Activated T-helper 1 cell treated with anti-CD3 and anti-CD28 coated beads, Interleukin-12 subunit alpha, Interleukin-12 subunit beta, Interleukin-2, Interleukin-4 antibody, amounts not matched to agents 30 ng/mL and 10 ng/mL and 1 ng/mL, durations not matched to agents 14 hours and 24 hours and 36 hours (primary cell): ENCODE results near the gene PPT1. TPM values are rescaled to one million over a fixed set of nuclear protein-coding genes. Genes with fewer than 3 reads are reported as not detected.

Source experiments
- DNase-seq: peaks from one replicate; pipeline ENCODE4 v3.0.0; 2021; ENCODE audit warnings: low spot score
- H3K27ac Mint-ChIP-seq: one replicate; pipeline ENCODE4 v1.8.0; 2021; ENCODE audit warnings: mild to moderate bottlenecking, mixed read lengths
- H3K27me3 Mint-ChIP-seq: one replicate; pipeline ENCODE4 v1.8.0; 2022; ENCODE audit warnings: mild to moderate bottlenecking, moderate library complexity, mixed read lengths; ENCODE audit not compliant: insufficient read depth
- H3K36me3 Mint-ChIP-seq: one replicate; pipeline ENCODE4 v1.8.0; 2021; ENCODE audit warnings: low read depth, mixed read lengths
- H3K4me1 Mint-ChIP-seq: one replicate; pipeline ENCODE4 v1.8.0; 2021; ENCODE audit warnings: low read depth, mixed read lengths
- H3K4me3 Mint-ChIP-seq: one replicate; pipeline ENCODE4 v1.8.0; 2021; ENCODE audit warnings: mild to moderate bottlenecking, moderate library complexity, mixed read lengths
- H3K9me3 Mint-ChIP-seq: one replicate; pipeline ENCODE4 v1.8.0; 2021; ENCODE audit warnings: mixed read lengths
- intact Hi-C: fragments of 100-400 bp; cut with micrococcal nuclease; formaldehyde crosslinking; loops from one replicate; pipeline ENCODE4 v1.15.1; 2024
- total RNA-seq: library from RNA; stranded (reverse); gene quantifications from 2 replicates; pipeline ENCODE4 v1.2.3, GENCODE V29; 2022

The PPT1 gene
- total RNA-seq, 1 donor from 2014 or later = 110 TPM

DNA sequence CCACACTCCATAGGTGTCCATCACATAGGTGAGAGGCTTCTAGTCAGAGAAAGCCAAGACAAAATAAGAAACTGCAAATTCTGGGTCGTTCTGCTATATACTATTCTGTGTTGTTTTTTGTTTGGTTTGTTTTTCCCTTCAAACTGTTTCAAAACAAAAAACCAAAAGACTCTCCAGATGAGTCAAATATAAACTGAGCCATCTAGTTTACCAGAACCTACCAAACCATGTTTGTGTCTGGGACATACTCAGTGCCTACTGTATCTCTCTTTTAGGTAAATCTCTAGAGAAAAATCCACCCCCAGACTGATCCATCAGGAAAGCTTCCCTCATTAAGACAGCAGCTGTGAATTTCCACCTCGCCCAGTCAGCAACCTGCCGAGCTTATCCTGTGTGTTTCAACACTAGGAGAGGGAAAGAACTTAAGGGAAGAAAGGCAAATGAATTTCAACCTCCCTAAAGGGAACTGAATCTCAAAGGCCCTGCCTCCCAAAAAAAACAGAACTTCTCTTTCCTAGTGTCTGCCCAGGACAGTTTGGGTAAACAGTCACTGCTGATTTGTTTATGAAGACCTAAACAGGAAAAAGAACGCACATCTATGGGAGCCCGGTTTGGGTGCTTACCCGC lies 17.2 kb downstream of the PPT1 start:
- H3K4me1 Mint-ChIP-seq = peaks cover 12% of the 10 kb centered on the region
- intact Hi-C loops = loop anchor here (2.0 to 5.0 kb wide), 3 partner anchors 17 to 325 kb away; partner anchors contain the start of gene PPT1
- peak overlapping the region; percentile 71 for H3K27ac Mint-ChIP-seq
- H3K27me3 Mint-ChIP-seq = no peaks in the 10 kb centered on the region
- H3K4me3 Mint-ChIP-seq = no peak overlapping the region
- no peak for DNase-seq
- no peaks in the 10 kb centered on the region for H3K9me3 Mint-ChIP-seq
- peaks cover 37% of the 10 kb centered on the region for H3K36me3 Mint-ChIP-seq

DNA sequence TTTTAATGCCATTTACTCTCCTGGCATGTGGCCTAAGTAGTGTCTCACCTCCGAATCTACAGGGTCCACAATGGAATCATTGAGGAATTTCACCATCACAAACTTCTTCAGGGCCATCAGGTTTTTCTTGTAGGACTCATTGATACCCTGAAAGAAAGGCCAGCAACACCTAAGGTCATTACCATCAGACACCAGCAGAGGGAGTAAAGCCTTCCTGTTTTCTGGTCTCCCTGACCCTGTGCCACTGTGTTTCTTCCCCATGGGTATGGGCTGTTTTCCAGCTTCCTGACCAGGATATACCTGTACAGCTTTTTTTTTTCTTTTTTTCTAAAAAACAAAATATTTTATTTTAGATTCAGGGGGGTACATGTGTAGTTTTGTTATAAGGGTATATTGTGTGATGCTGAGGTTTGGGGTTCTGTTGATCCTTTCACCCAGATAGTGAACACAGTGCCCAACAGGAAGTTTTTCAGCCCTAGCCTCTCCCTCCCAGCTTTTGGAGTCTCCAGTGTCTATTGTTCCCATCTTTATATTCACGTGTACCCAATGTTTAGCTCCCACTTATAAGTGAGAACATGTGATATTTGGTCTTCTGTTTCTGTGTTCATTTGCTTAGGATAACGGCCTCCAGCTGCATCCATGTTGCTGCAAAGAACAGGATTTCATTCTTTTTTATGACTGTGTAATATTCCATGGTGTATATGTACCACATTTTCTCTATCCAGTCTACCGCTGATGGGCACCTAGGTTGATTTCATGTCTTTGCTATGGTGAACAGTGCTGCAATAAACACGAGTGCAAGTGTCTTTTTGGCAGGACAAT lies 18.3 kb downstream of the PPT1 start:
- Mint-ChIP-seq H3K27ac (peak overlapping the region; percentile 75), H3K27me3 (no peaks in the 10 kb centered on the region), H3K4me1 (peaks cover 9% of the 10 kb centered on the region), H3K36me3 (peaks cover 36% of the 10 kb centered on the region), H3K9me3 (no peaks in the 10 kb centered on the region), H3K4me3 (no peak overlapping the region)
- intact Hi-C loops = loop anchor here (2.0 to 5.0 kb wide), 3 partner anchors 18 to 326 kb away; partner anchors contain the start of gene PPT1
- DNase-seq = peak; percentile 40

DNA sequence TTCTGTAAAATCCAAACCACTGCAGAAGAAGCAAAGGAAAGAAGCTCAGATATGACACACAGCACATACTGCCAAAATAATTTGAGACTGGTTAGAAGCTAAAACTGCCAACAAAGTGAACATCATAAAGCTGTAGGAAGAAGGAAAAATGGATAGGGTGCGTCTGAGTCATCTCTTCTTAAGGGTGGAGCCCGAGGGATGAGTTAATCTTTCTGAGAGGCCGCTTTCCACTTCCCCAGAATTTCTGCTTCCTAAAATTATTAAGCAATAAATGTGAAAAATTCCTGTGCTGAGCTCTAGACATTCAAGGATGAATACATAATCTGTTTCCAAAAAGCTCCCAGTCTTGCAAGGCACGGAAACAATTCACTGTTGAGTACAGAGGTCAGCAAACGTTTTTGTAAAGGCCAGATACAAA lies 20.1 kb downstream of the PPT1 start:
- DNase-seq = no peak
- no peaks in the 10 kb centered on the region for H3K9me3 Mint-ChIP-seq
- H3K4me3 Mint-ChIP-seq = no peak overlapping the region
- peaks cover 43% of the 10 kb centered on the region for H3K36me3 Mint-ChIP-seq
- H3K27ac Mint-ChIP-seq = no peak overlapping the region
- H3K27me3 Mint-ChIP-seq = no peaks in the 10 kb centered on the region
- H3K4me1 Mint-ChIP-seq = peaks cover 9% of the 10 kb centered on the region
- intact Hi-C loops = loop anchor here (5.0 kb wide), 1 partner anchor 65 kb away; no protein-coding TSS in a partner anchor

DNA sequence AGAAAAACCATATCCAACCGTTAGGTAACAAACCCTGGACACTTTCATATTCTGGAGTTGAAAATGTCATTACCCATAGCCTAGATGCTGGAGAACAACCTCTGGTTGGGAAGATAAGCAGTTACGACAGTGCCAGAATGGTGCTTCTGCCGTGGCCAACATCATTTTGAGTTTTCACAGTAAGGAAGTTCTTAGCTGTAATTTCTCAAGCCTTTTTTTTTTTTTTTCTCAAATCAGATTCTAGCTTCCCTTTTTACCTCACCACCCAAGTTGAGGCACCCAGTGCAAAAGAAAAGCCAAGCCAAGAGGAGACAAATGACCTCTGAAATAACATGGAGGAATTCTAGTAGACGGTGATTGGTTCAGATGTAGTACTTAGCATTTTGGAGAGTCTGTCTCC lies 21.8 kb downstream of the PPT1 start:
- H3K4me1 Mint-ChIP-seq = peaks cover 11% of the 10 kb centered on the region
- no peak for DNase-seq
- H3K27me3 Mint-ChIP-seq = no peaks in the 10 kb centered on the region
- peaks cover 46% of the 10 kb centered on the region for H3K36me3 Mint-ChIP-seq
- no peak overlapping the region for H3K4me3 Mint-ChIP-seq
- intact Hi-C loops = loop anchor here (5.0 kb wide), 1 partner anchor 67 kb away; no protein-coding TSS in a partner anchor
- no peaks in the 10 kb centered on the region for H3K9me3 Mint-ChIP-seq
- no peak overlapping the region for H3K27ac Mint-ChIP-seq

DNA sequence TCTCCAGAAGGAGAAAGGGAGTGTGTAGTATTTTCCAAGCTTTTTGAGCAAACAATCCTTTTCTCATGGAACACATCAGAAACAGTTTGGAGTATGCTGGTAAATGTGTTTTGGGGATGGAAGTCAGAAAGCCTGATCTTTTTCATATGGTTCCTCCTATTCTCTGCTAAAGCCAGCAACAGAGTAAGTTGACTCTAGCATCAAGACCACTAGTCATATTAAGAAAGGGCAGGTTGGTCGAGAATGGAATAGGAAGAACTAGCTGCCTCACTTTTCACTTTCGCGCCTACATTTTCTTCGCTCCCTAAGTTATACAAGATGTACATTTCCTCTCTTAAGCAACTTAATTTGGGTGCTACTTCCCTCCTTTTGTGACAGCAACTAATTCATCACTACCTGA lies 24.0 kb downstream of the PPT1 start:
- Mint-ChIP-seq H3K4me1 (peaks cover 4% of the 10 kb centered on the region), H3K9me3 (no peaks in the 10 kb centered on the region), H3K36me3 (peaks cover 48% of the 10 kb centered on the region), H3K4me3 (no peak overlapping the region), H3K27me3 (no peaks in the 10 kb centered on the region), H3K27ac (peak overlapping the region; percentile 29)
- DNase-seq = no peak
- intact Hi-C loops = no loop called here

DNA sequence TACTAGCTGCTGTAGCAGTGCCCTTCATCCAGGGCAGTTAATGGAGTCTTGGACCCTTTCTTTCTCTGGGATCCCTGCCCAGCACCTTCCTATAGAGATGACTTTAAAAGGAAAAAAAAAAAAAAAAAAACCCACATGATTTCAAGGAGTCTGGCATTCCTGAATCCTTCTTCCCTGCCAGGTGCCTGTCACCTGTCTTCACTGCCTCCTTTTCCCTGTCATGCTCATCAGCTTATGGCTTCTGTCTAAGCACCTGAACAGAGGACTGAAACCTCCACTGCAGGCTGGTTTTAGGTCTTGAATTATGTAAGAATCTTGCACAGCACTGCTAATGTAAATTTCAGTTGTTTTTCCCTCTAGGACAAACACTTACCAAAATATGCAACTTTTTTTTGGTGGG lies 24.9 kb downstream of the PPT1 start:
- no peak for DNase-seq
- Mint-ChIP-seq H3K36me3 (peaks cover 50% of the 10 kb centered on the region), H3K4me3 (no peak overlapping the region), H3K9me3 (no peaks in the 10 kb centered on the region), H3K27me3 (no peaks in the 10 kb centered on the region), H3K27ac (no peak overlapping the region), H3K4me1 (peaks cover 6% of the 10 kb centered on the region)
- intact Hi-C loops = no loop called here

DNA sequence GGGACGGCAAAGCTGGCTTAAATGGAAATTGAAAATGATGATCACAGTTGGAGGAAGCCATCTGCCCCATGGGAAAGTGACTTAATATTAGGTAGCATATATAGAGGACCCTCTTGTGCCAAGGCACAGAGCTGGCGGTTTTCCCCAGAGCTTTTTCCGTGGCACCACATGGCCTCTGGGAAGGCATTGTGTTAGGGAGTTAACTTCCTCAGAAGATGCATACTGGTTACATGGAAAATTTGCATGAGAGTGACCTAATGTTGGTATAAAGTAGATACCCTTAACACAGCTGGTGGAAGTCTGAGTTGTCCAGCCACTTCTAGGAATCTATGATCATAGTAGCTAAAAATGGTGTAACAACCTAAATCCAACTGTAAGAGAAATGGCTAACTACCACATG lies 29.2 kb downstream of the PPT1 start:
- no peak for DNase-seq
- Mint-ChIP-seq H3K27me3 (no peaks in the 10 kb centered on the region), H3K4me3 (no peak overlapping the region), H3K27ac (no peak overlapping the region), H3K36me3 (peaks cover 71% of the 10 kb centered on the region), H3K4me1 (peaks cover 42% of the 10 kb centered on the region), H3K9me3 (no peaks in the 10 kb centered on the region)
- intact Hi-C loops = no loop called here

DNA sequence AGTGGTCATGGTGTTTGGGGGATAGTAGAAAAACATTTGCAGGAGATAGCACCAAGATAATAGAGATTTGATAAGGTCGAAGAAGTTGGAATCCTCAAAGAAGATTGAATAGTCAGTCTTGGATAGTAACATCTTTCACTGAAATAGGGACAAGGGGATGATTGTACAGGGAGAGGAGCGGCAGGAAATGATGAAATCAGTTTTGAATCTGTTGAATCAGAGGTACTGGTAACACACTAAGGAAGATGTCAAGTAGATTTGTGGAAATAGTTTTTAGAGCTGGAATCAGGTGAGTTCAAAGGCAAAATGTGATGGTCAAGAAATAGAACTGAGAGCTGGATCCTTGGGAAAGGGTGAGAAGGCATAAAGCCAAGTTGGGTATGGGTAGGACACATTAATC lies 30.0 kb downstream of the PPT1 start:
- Mint-ChIP-seq H3K27ac (peak overlapping the region; percentile 79), H3K27me3 (no peaks in the 10 kb centered on the region), H3K9me3 (no peaks in the 10 kb centered on the region), H3K4me1 (peaks cover 43% of the 10 kb centered on the region), H3K36me3 (peaks cover 67% of the 10 kb centered on the region), H3K4me3 (no peak overlapping the region)
- intact Hi-C loops = no loop called here
- no peak for DNase-seq

DNA sequence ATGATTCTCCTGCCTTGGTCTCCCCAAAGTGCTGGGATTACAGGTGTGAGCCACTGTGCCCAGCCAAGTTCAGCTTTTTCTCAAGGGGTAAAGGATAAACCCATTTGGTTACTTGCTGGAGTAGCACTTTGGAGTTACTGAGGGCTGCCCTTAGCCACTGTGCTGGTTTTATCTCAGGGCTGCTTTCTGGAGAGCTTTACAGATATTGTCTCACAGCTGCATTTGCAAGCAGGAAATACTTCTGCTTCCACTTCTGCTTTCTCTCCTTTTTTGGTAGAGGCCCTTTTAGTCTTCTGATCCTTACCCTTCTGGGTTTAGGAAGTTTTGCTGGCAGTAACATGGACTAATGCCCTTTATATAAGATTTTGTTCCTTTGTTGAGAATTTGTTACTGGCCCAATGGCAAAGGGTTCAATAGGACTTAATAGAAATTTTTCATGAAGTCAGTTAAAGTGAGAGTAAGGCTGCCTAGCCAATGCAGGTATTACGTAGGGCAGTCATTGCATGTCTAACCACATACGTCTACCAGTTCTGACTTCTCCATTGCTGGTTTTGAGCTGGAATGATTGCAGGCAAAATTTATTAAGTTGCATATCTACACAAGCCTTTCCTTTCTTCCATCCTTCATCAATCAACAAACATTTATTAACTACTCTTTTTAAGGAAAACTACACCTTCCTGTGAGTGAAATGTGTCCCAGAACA lies 32.1 kb downstream of the PPT1 start:
- Mint-ChIP-seq H3K36me3 (peaks cover 64% of the 10 kb centered on the region), H3K4me1 (peaks cover 57% of the 10 kb centered on the region), H3K27me3 (no peaks in the 10 kb centered on the region), H3K4me3 (no peak overlapping the region), H3K9me3 (no peaks in the 10 kb centered on the region), H3K27ac (peak overlapping the region; percentile 59)
- intact Hi-C loops = no loop called here
- DNase-seq = no peak

DNA sequence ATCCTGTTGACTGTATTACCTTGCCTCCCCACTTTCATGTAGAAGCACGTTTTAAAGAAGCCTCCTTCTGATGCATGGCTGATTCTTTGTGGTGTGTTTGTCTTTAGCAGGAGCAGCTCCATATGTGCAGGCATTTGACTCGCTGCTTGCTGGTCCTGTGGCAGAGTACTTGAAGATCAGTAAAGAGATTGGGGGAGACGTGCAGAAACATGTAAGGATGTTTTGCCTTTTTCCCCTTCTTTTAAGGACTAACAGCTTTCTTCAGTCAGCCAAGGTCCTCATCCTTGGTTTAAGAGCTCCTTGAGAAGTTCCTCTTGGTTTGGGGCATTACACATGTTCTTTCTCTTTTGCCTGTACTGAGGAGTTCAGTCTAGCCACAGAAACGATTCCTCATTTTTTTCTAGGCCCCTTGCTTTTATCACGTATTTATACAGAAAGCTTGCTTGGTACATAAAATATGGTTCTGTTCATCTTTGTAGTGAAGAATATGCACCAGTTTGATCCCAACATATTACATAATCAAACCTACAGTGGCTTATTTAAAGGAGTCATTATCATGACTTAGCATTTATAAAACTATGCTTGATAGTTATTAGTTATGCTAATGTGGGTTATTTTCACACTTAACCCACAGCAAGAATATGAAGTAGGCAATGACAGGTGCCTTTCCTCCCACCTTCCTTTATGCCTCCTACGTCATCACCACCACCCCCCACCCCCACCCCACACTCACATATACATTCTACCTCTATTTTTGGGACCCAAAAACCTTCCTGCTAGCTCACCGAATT lies 36.9 kb downstream of the PPT1 start:
- no peaks in the 10 kb centered on the region for H3K27me3 Mint-ChIP-seq
- DNase-seq = no peak
- H3K4me1 Mint-ChIP-seq = peaks cover 83% of the 10 kb centered on the region
- peaks cover 56% of the 10 kb centered on the region for H3K36me3 Mint-ChIP-seq
- intact Hi-C loops = loop anchor here (1.0 to 5.0 kb wide), 3 partner anchors 10 to 197 kb away; partner anchors contain the start of genes CAP1 and ZMPSTE24
- no peaks in the 10 kb centered on the region for H3K9me3 Mint-ChIP-seq
- H3K4me3 Mint-ChIP-seq = peak overlapping the region; percentile 53
- peak overlapping the region; percentile 78 for H3K27ac Mint-ChIP-seq

DNA sequence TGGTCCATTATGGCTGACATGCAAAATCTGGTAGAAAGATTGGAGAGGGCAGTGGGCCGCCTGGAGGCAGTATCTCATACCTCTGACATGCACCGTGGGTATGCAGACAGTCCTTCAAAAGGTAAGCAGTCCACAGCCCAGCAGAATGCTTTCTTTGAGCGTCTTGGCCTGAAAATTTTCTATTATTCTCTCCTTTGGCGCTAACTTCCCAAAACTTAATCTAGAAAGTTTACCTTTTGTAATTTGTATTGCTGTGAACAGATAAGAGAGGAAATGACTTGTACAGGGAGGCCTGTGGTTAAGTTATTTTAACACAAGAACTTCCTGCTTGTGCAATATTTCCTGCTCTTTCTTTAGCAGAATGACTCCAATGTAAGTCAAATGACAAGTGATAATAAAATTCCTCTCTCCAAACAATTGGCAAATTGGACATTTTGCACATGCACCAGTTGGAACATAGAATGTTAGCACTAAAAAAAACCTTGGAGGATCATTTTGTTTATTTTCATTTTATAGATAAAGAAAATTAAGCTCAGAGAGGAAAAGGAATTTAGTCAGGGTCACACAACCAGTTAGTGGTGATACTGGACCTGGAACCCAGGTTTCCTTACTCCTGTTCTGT lies 37.6 kb downstream of the PPT1 start:
- Mint-ChIP-seq H3K9me3 (no peaks in the 10 kb centered on the region), H3K4me1 (peaks cover 83% of the 10 kb centered on the region), H3K4me3 (peak overlapping the region; percentile 53), H3K27ac (peak overlapping the region; percentile 78), H3K27me3 (no peaks in the 10 kb centered on the region), H3K36me3 (peaks cover 55% of the 10 kb centered on the region)
- intact Hi-C loops = loop anchor here (1.0 to 5.0 kb wide), 3 partner anchors 9 to 198 kb away; partner anchors contain the start of genes CAP1 and ZMPSTE24
- peak; percentile 3 for DNase-seq
